NT2/D1 (cell line): ENCODE results near the gene DNAH1.

Source experiments
- SUZ12 ChIP-seq: IDR thresholded peaks from 2 replicates; pipeline ENCODE4 v1.6.1; 2011; ENCODE audit not compliant: insufficient read length, insufficient read depth; ENCODE audit errors: extremely low read depth
- YY1 ChIP-seq: IDR thresholded peaks from 2 replicates; pipeline ENCODE4 v1.6.1; 2011; ENCODE audit not compliant: insufficient read length, insufficient read depth
- ZNF274 ChIP-seq: IDR thresholded peaks from 2 replicates; pipeline ENCODE4 v1.6.1; 2011; ENCODE audit warnings: mild to moderate bottlenecking, low read depth, low read length

DNA sequence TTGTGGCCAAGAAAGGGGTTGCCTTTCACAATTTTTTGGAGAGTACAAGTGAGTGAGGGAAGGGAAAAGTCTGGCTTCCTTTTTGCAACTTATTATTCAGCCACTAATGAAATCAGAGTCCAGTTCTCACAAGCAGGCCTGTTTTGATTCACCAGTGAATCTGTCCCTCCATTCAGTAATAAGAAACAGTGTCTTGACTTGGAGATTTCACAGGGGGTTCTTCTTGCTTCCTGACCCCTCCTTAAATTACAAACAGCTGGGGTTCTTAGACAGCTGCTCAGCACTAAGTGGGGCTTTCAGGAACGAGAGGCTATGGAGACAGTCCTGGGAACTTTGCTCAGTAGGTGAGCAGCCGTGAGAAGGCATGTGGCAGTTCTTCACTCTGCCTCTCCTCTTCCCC is 104.3 kb downstream of the DNAH1 start:
- TF ChIP-seq YY1 (no peak), ZNF274 (no peak), SUZ12 (no peak)
